A673 (cell line): ENCODE data around the gene BRD4. TPM values are rescaled to one million over a fixed set of nuclear protein-coding genes. Genes with fewer than 3 reads are reported as not detected.

Source experiments
- BruUV-seq: library from RNA; stranded (reverse); fragments of 400-500 nt; replicated peaks from 2 replicates; lab custom pipeline; 2021; lab: Mats Ljungman, UMichigan
- CTCF ChIA-PET: fragments of 300-600 bp; sonication (Branson Sonifier 250); formaldehyde crosslinking; loops from one replicate; lab custom pipeline; 2022; ENCODE audit warnings: antibody characterized with exemption; lab: Charles Lee
- POLR2A ChIA-PET: fragments of 300-600 bp; sonication (Branson Sonifier 250); formaldehyde crosslinking; loops from one replicate; lab custom pipeline; 2022; ENCODE audit warnings: antibody characterized with exemption; ENCODE audit not compliant: low non-redundant PET; lab: Charles Lee
- DNase-seq: peaks from one replicate; pipeline ENCODE4 v3.0.0-alpha.2; 2015; ENCODE audit warnings: low spot score
- H3K27ac ChIP-seq: fragments of 200-600 bp; sonication (generic); 2 replicates; pipeline ENCODE4 v1.5.1; 2016; ENCODE audit warnings: mixed run types, low read depth, mild to moderate bottlenecking, mixed read lengths, antibody characterized with exemption, low read length; ENCODE audit not compliant: poor library complexity, severe bottlenecking
- H3K27me3 ChIP-seq: fragments of 200-600 bp; sonication (generic); replicated peaks from 2 replicates; pipeline ENCODE4 v1.6.1; 2017; ENCODE audit warnings: mixed run types, low read depth, mild to moderate bottlenecking, mixed read lengths, antibody characterized with exemption, low read length; ENCODE audit not compliant: insufficient read depth, poor library complexity
- H3K36me3 ChIP-seq: fragments of 200-600 bp; sonication (generic); 2 replicates; pipeline ENCODE4 v1.6.1; 2016; ENCODE audit warnings: mixed run types, mild to moderate bottlenecking, mixed read lengths, antibody characterized with exemption, low read length; ENCODE audit not compliant: insufficient read depth, poor library complexity, severe bottlenecking
- H3K4me1 ChIP-seq: fragments of 200-600 bp; sonication (generic); 2 replicates; pipeline ENCODE4 v1.6.1; 2017; ENCODE audit warnings: mixed run types, mild to moderate bottlenecking, mixed read lengths, antibody characterized with exemption, low read length; ENCODE audit not compliant: insufficient read depth, poor library complexity, severe bottlenecking
- H3K4me3 ChIP-seq: fragments of 200-600 bp; sonication (generic); 2 replicates; pipeline ENCODE4 v1.5.1; 2016; ENCODE audit warnings: low read depth, mixed run types, mild to moderate bottlenecking, mixed read lengths, low read length; ENCODE audit not compliant: poor library complexity, severe bottlenecking
- H3K9me3 ChIP-seq: fragments of 200-600 bp; sonication (generic); 2 replicates; pipeline ENCODE4 v1.6.1; 2016; ENCODE audit warnings: mixed run types, low read depth, mild to moderate bottlenecking, mixed read lengths, antibody characterized with exemption, low read length; ENCODE audit not compliant: poor library complexity, severe bottlenecking
- EZH2 ChIP-seq: fragments of 200-600 bp; sonication (generic); IDR thresholded peaks from 2 replicates; pipeline ENCODE4 v1.6.1; 2017; ENCODE audit warnings: borderline replicate concordance, low read depth, mild to moderate bottlenecking, mixed read lengths, antibody characterized with exemption, low read length; ENCODE audit not compliant: poor library complexity, severe bottlenecking
- intact Hi-C: fragments of 100-400 bp; cut with micrococcal nuclease; formaldehyde crosslinking; loops from one replicate; pipeline ENCODE4 v1.10.0; 2022; ENCODE audit not compliant: unreplicated experiment
- total RNA-seq: library from RNA; stranded (reverse); gene quantifications from 2 replicates; pipeline ENCODE4 v1.2.3, GENCODE V29; 2021
- TF ChIP-seq, protein P1 (sequence below): fragments of 300-800, 200-600 bp; sonication (generic); conservative IDR thresholded peaks from 2 replicates; pipeline ENCODE4 v1.5.1; 2017; ENCODE audit warnings: low read depth, mild to moderate bottlenecking, antibody characterized with exemption, low read length, moderate library complexity, mixed read lengths

The BRD4 gene
- total RNA-seq, 1 experiment from 2014 or later = 174 TPM

DNA sequence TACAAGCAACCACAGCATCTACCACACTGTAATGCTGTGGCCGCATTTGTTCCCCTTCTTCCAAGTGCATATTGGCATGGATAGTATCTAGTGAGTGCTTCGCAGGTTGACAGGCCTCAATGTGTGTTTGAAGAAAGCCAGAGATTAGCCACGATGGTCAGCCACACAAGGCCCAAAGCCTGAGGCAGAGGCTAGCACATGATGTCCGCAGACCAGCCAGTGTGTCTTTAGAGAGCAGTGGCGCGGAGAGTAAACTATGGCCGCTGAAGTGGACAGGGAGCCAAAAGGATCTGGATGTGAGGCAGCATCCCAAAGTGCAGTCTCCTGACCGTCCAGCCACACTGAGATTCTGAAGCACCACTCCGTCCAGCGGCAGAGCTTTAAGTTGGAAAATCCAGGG is 36.0 kb downstream of the BRD4 start:
- H3K27me3 ChIP-seq = no peaks in the 10 kb centered on the region
- BruUV-seq = no TSS peak
- POLR2A ChIA-PET = no interaction called here
- TF ChIP-seq, protein P1, sequence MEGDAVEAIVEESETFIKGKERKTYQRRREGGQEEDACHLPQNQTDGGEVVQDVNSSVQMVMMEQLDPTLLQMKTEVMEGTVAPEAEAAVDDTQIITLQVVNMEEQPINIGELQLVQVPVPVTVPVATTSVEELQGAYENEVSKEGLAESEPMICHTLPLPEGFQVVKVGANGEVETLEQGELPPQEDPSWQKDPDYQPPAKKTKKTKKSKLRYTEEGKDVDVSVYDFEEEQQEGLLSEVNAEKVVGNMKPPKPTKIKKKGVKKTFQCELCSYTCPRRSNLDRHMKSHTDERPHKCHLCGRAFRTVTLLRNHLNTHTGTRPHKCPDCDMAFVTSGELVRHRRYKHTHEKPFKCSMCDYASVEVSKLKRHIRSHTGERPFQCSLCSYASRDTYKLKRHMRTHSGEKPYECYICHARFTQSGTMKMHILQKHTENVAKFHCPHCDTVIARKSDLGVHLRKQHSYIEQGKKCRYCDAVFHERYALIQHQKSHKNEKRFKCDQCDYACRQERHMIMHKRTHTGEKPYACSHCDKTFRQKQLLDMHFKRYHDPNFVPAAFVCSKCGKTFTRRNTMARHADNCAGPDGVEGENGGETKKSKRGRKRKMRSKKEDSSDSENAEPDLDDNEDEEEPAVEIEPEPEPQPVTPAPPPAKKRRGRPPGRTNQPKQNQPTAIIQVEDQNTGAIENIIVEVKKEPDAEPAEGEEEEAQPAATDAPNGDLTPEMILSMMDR = no peak
- TF ChIP-seq EZH2 = no peak
- H3K4me1 ChIP-seq = peaks cover 85% of the 10 kb centered on the region
- no peak for DNase-seq
- no peak overlapping the region for H3K4me3 ChIP-seq
- peak overlapping the region; percentile 92 for H3K27ac ChIP-seq
- CTCF ChIA-PET = interaction anchor here (0.7 kb wide), 1 partner anchor 32 kb away, joined by 3 read pairs; no protein-coding TSS in a partner anchor
- intact Hi-C loops = no loop called here
- H3K9me3 ChIP-seq = no peaks in the 10 kb centered on the region
- H3K36me3 ChIP-seq = peaks cover 12% of the 10 kb centered on the region

DNA sequence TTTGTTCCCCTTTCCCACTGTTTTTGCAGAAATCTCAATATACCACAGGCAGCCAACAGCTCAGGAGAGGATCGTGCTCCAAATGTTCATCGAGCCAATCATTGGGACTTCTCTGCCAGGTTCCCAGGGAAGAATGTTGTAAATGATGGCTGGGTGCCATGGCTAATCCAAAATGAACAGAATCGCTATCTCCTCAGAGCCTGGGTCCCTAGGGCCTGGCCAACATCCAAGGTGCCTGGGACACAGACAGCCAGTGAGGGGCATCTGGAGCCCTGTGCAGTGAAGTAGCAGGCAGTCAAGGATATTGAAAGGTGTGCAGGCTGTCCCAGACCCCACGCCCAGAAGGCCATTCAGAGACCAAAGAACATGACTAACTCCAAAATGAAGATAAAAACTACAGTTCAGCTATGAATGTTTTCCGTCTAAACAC is 37.8 kb downstream of the BRD4 start:
- TF ChIP-seq, protein P1 = no peak
- no peak for TF ChIP-seq EZH2
- Histone ChIP-seq H3K36me3 (peaks cover 12% of the 10 kb centered on the region), H3K27ac (peak overlapping the region; percentile 67), H3K9me3 (no peaks in the 10 kb centered on the region), H3K4me1 (peaks cover 87% of the 10 kb centered on the region), H3K4me3 (no peak overlapping the region), H3K27me3 (no peaks in the 10 kb centered on the region)
- POLR2A ChIA-PET = interaction anchor here (0.7 kb wide), 1 partner anchor 1446 kb away, joined by 3 read pairs; no protein-coding TSS in a partner anchor
- BruUV-seq = no TSS peak
- DNase-seq = no peak
- intact Hi-C loops = no loop called here
- CTCF ChIA-PET = interaction anchor here (0.6 kb wide), 1 partner anchor 63 kb away, joined by 5 read pairs; no protein-coding TSS in a partner anchor

DNA sequence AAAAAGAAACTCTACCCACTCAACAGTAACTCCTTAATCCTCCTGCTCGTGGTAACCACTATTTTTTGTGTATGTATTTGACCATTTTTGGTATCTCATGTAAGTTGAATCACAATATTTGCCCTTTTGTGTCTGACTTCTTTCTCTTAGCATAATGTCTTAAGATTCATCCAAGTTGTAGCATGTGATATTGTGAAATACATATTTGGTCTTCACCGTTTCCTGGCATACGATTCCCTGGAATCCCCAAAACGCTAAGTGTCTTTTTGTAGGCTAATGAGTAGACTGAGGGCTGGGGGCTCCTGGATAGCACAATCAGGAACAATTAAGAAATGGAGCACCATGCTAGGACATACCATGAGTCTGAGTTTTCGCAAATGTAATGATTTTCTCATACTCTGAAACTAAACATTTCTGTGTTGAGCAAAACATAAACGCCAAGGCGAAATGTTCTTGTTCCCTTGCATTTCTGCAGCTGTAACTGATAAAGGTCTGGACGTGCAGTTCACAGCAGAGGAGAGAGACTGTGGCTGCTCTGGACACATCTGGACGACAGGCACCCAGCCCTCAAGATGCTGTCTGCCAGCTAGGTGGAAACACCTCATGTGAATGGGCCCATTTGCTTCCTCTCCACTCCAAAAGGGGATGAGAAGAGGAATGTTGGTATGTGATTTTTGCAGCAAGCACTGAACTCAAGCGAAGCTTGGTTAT is 38.4 kb downstream of the BRD4 start:
- Histone ChIP-seq H3K27ac (peak overlapping the region; percentile 67), H3K9me3 (no peaks in the 10 kb centered on the region), H3K36me3 (peaks cover 12% of the 10 kb centered on the region), H3K4me3 (no peak overlapping the region), H3K27me3 (no peaks in the 10 kb centered on the region), H3K4me1 (peaks cover 85% of the 10 kb centered on the region)
- BruUV-seq = no TSS peak
- intact Hi-C loops = no loop called here
- POLR2A ChIA-PET = interaction anchor here (0.7 kb wide), 1 partner anchor 1447 kb away, joined by 3 read pairs; no protein-coding TSS in a partner anchor
- TF ChIP-seq, protein P1 = no peak
- no peak for TF ChIP-seq EZH2
- no peak for DNase-seq
- CTCF ChIA-PET = no interaction called here
